22Rv1 (cell line): ENCODE measurements around the gene SLC26A4.

Source experiments
- CTCF ChIP-seq: fragments of 450-650 bp; IDR thresholded peaks from 2 replicates; pipeline ENCODE4 v1.5.1; 2017; ENCODE audit warnings: mild to moderate bottlenecking
- ZFX ChIP-seq: fragments of 450-650 bp; IDR thresholded peaks from 2 replicates; pipeline ENCODE4 v1.6.1; 2017; ENCODE audit warnings: antibody characterized with exemption, borderline replicate concordance

GRCh38 chr7:107613439-107613838 is 47.2 kb upstream of the SLC26A4 start:
- no peak for TF ChIP-seq CTCF
- no peak for TF ChIP-seq ZFX
